ENCODE measurements around the gene PSMA5. TPM values are rescaled to one million over a fixed set of nuclear protein-coding genes. Genes with fewer than 3 reads are reported as not detected.

PSMA5 gene
- total and polyA plus RNA-seq, 2 of the 13 experiments (the other 11 are each of a cell fraction or from before 2014, with no cell fraction given): 140 to 169 TPM

- TF ChIP-seq, protein P1, sequence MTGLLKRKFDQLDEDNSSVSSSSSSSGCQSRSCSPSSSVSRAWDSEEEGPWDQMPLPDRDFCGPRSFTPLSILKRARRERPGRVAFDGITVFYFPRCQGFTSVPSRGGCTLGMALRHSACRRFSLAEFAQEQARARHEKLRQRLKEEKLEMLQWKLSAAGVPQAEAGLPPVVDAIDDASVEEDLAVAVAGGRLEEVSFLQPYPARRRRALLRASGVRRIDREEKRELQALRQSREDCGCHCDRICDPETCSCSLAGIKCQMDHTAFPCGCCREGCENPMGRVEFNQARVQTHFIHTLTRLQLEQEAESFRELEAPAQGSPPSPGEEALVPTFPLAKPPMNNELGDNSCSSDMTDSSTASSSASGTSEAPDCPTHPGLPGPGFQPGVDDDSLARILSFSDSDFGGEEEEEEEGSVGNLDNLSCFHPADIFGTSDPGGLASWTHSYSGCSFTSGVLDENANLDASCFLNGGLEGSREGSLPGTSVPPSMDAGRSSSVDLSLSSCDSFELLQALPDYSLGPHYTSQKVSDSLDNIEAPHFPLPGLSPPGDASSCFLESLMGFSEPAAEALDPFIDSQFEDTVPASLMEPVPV (CRISPR knock-in tag; IDR thresholded peaks at IDR 0.05): 0 out of 2 replicates have a peak, but pooled peaks have one; percentile 32
- TF ChIP-seq CCAR2 (optimal IDR thresholded peaks at IDR 0.05; ENCODE audit: low read depth, low read length) (no peak), CREB1 (IDR thresholded peaks at IDR 0.05) (peak; percentile 56; the same call in 1 of the 2 replicates), CREB1 (CRISPR knock-in tag; IDR thresholded peaks at IDR 0.05) (peak; percentile 69), ETV5 (CRISPR knock-in tag; IDR thresholded peaks at IDR 0.05; ENCODE audit: borderline replicate concordance) (peak; percentile 97), SSRP1 (CRISPR knock-in tag; IDR thresholded peaks at IDR 0.05) (no peak; the same call in 1 of the 2 replicates), KLF12 (CRISPR knock-in tag; IDR thresholded peaks at IDR 0.05; ENCODE audit: borderline replicate concordance) (no peak; the same call in 1 of the 2 replicates), TEAD2 (CRISPR knock-in tag; IDR thresholded peaks at IDR 0.05) (no peak), ZNF724P (CRISPR knock-in tag; IDR thresholded peaks at IDR 0.05; ENCODE audit: borderline replicate concordance) (no peak), TSC22D2 (CRISPR knock-in tag; IDR thresholded peaks at IDR 0.05; ENCODE audit: borderline replicate concordance) (peak; percentile 47; the same call in 1 of the 2 replicates), ZNF501 (CRISPR knock-in tag; IDR thresholded peaks at IDR 0.05) (peak; percentile 82; the same call in 1 of the 2 replicates), ZNF747 (CRISPR knock-in tag; IDR thresholded peaks at IDR 0.05; ENCODE audit: borderline replicate concordance) (peak; percentile 61; the same call in 1 of the 2 replicates), ZNF224 (CRISPR knock-in tag; IDR thresholded peaks at IDR 0.05) (no peak), THAP9 (CRISPR knock-in tag; IDR thresholded peaks at IDR 0.05; ENCODE audit: borderline replicate concordance) (peak; percentile 36; the same call in 1 of the 2 replicates), PATZ1 (CRISPR knock-in tag; IDR thresholded peaks at IDR 0.05) (peak; percentile 49; the same call in 1 of the 2 replicates), FLYWCH1 (CRISPR knock-in tag; IDR thresholded peaks at IDR 0.05) (no peak), PITX1 (CRISPR knock-in tag; IDR thresholded peaks at IDR 0.05) (peak; percentile 89), ZNF530 (CRISPR knock-in tag; IDR thresholded peaks at IDR 0.05; ENCODE audit: low read depth) (no peak), STAG1 (CRISPR knock-in tag; IDR thresholded peaks at IDR 0.05) (peak; percentile 27; the same call in 1 of the 2 replicates), ELF1 (CRISPR knock-in tag; IDR thresholded peaks at IDR 0.05) (peak; percentile 93)
- TF ChIP-seq, protein P2, sequence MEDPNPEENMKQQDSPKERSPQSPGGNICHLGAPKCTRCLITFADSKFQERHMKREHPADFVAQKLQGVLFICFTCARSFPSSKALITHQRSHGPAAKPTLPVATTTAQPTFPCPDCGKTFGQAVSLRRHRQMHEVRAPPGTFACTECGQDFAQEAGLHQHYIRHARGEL (CRISPR knock-in tag; IDR thresholded peaks at IDR 0.05): no peak
- TF ChIP-seq, protein P3, sequence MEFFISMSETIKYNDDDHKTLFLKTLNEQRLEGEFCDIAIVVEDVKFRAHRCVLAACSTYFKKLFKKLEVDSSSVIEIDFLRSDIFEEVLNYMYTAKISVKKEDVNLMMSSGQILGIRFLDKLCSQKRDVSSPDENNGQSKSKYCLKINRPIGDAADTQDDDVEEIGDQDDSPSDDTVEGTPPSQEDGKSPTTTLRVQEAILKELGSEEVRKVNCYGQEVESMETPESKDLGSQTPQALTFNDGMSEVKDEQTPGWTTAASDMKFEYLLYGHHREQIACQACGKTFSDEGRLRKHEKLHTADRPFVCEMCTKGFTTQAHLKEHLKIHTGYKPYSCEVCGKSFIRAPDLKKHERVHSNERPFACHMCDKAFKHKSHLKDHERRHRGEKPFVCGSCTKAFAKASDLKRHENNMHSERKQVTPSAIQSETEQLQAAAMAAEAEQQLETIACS (CRISPR knock-in tag; IDR thresholded peaks at IDR 0.05): no peak
These were observed 33.2 kb downstream of the PSMA5 start (continued) for GRCh38 chr1:109392788-109393616.
